ENCODE data around the gene PPIL1.

Gene PPIL1

GRCh38 chr6:36838896-36839748, 35.5 kb downstream of the PPIL1 start, which contains the start of gene CPNE5:
CPNE5 (minus strand) TSS chr6:36839444; CDS start chr6:36839377, 67 bp downstream.
- ChIA-PET POLR2A (no interaction called here), CTCF (no interaction called here)
- no peak for TF ChIP-seq CTCF (IDR thresholded peaks at IDR 0.05; ENCODE audit: control extremely low read depth, extremely low read depth, low read depth, missing control alignments)
- DNase-seq (ENCODE audit: extremely low spot score) = no peak

GRCh38 chr6:36837686-36838085, 36.9 kb downstream of the PPIL1 start:
- CTCF ChIA-PET = interaction anchor here (1.5 to 2.1 kb wide), 2 partner anchors 14 to 72 kb away, joined by 4 to 12 read pairs; no protein-coding TSS in a partner anchor
- POLR2A ChIA-PET = no interaction called here
- no peak for TF ChIP-seq CTCF (IDR thresholded peaks at IDR 0.05; ENCODE audit: control extremely low read depth, extremely low read depth, low read depth, missing control alignments)
- no peak for DNase-seq (ENCODE audit: extremely low spot score)

GRCh38 chr6:36837022-36837339, 37.6 kb downstream of the PPIL1 start:
- CTCF ChIA-PET = interaction anchor here (1.5 to 2.1 kb wide), 3 partner anchors 15 to 71 kb away, joined by 4 to 12 read pairs (median 4); no protein-coding TSS in a partner anchor
- POLR2A ChIA-PET = no interaction called here
- TF ChIP-seq CTCF (IDR thresholded peaks at IDR 0.05; ENCODE audit: control extremely low read depth, extremely low read depth, low read depth, missing control alignments) = no peak
- DNase-seq (ENCODE audit: extremely low spot score) = no peak

GRCh38 chr6:36836111-36837021, 38.2 kb downstream of the PPIL1 start:
- POLR2A ChIA-PET = no interaction called here
- TF ChIP-seq CTCF (IDR thresholded peaks at IDR 0.05; ENCODE audit: control extremely low read depth, extremely low read depth, low read depth, missing control alignments) = no peak
- CTCF ChIA-PET = interaction anchor here (1.1 to 2.6 kb wide), 5 partner anchors 13 to 49 kb away, joined by 3 to 12 read pairs (median 4); no protein-coding TSS in a partner anchor
- DNase-seq (ENCODE audit: extremely low spot score) = no peak

- no peak for DNase-seq (ENCODE audit: extremely low spot score)
- TF ChIP-seq CTCF (IDR thresholded peaks at IDR 0.05; ENCODE audit: control extremely low read depth, extremely low read depth, low read depth, missing control alignments) = no peak
- CTCF ChIA-PET = interaction anchor here (0.8 to 2.6 kb wide), 6 partner anchors 9 to 183 kb away, joined by 3 to 9 read pairs (median 4); no protein-coding TSS in a partner anchor
- POLR2A ChIA-PET = no interaction called here
Measured at GRCh38 chr6:36834576-36835341, 39.8 kb downstream of the PPIL1 start.
